Measurements from ENCODE around the gene MACROD2.

GRCh38 chr20:14064333-14064732 lies 69.0 kb downstream of the MACROD2 start:
- TF ChIP-seq EZH2 (IDR thresholded peaks at IDR 0.05) (no peak), POLR2A (IDR thresholded peaks at IDR 0.05; ENCODE audit: borderline replicate concordance, extremely low read depth, insufficient read depth, insufficient read length) (no peak), CEBPB (IDR thresholded peaks at IDR 0.05; ENCODE audit: low read depth) (no peak), EZH2phosphoT487 (IDR thresholded peaks at IDR 0.05; ENCODE audit: borderline replicate concordance) (no peak)
- TF ChIP-seq, protein P1, sequence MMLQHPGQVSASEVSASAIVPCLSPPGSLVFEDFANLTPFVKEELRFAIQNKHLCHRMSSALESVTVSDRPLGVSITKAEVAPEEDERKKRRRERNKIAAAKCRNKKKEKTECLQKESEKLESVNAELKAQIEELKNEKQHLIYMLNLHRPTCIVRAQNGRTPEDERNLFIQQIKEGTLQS (IDR thresholded peaks at IDR 0.05): no peak
- TF ChIP-seq, protein P2, sequence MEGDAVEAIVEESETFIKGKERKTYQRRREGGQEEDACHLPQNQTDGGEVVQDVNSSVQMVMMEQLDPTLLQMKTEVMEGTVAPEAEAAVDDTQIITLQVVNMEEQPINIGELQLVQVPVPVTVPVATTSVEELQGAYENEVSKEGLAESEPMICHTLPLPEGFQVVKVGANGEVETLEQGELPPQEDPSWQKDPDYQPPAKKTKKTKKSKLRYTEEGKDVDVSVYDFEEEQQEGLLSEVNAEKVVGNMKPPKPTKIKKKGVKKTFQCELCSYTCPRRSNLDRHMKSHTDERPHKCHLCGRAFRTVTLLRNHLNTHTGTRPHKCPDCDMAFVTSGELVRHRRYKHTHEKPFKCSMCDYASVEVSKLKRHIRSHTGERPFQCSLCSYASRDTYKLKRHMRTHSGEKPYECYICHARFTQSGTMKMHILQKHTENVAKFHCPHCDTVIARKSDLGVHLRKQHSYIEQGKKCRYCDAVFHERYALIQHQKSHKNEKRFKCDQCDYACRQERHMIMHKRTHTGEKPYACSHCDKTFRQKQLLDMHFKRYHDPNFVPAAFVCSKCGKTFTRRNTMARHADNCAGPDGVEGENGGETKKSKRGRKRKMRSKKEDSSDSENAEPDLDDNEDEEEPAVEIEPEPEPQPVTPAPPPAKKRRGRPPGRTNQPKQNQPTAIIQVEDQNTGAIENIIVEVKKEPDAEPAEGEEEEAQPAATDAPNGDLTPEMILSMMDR (IDR thresholded peaks at IDR 0.05 in 2 of 3, conservative IDR thresholded peaks at IDR 0.05 in 1 of 3; ENCODE audit: borderline replicate concordance in 1 of 3, insufficient read depth in 1 of 3, low read depth in 2 of 3, low read length in 2 of 3): no peak

All from HCT116 (cell line).